Measurements from ENCODE around the gene NHLRC4. TPM values are rescaled to one million over a fixed set of nuclear protein-coding genes. Genes with fewer than 3 reads are reported as not detected.

Gene NHLRC4
- total RNA-seq, 1 donor from 2014 or later: 0.74 TPM

GRCh38 chr16:543301-544164, 23.3 kb upstream of the NHLRC4 start:
- TF ChIP-seq, protein P1, sequence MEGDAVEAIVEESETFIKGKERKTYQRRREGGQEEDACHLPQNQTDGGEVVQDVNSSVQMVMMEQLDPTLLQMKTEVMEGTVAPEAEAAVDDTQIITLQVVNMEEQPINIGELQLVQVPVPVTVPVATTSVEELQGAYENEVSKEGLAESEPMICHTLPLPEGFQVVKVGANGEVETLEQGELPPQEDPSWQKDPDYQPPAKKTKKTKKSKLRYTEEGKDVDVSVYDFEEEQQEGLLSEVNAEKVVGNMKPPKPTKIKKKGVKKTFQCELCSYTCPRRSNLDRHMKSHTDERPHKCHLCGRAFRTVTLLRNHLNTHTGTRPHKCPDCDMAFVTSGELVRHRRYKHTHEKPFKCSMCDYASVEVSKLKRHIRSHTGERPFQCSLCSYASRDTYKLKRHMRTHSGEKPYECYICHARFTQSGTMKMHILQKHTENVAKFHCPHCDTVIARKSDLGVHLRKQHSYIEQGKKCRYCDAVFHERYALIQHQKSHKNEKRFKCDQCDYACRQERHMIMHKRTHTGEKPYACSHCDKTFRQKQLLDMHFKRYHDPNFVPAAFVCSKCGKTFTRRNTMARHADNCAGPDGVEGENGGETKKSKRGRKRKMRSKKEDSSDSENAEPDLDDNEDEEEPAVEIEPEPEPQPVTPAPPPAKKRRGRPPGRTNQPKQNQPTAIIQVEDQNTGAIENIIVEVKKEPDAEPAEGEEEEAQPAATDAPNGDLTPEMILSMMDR (IDR thresholded peaks at IDR 0.05): no peak
- no peak for TF ChIP-seq POLR2AphosphoS5 (IDR thresholded peaks at IDR 0.05; ENCODE audit: insufficient read depth in 1 of 2, low read depth in 1 of 2)
- no peak for TF ChIP-seq POLR2A (IDR thresholded peaks at IDR 0.05)
- Histone ChIP-seq H3K4me1 (peaks cover 11% of the 10 kb centered on the region), H3K36me3 (peaks cover 0 to 4% of the 10 kb centered on the region in 2 donors), H3K27ac (no peak overlapping the region), H3K4me3 (no peak overlapping the region), H3K9me3 (no peaks in the 10 kb centered on the region), H3K27me3 (no peaks in the 10 kb centered on the region)
- intact Hi-C loops (cut with DNase I): no loop called here
- DNase-seq (ENCODE audit: extremely low spot score in 2 of 2): no peak

DNA sequence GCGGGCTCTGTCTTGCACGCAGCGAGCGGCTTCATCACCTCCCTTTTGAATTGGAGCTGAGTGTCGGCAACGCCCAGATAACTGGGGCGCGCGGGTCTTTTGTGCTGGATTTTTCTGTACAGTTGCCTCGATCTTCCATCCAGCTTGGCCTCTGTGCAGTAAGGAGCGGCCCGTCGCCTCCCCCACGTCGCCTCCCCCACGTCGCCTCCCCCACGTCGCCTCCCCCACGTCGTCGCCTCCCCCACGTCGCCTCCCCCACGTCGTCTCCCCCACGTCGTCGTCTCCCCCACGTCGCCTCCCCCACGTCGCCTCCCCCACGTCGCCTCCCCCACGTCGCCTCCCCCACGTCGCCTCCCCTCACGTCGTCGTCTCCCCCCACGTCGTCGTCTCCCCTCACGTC, 22.3 kb upstream of the NHLRC4 start:
- no peaks in the 10 kb centered on the region for H3K27me3 ChIP-seq
- peaks cover 0 to 7% of the 10 kb centered on the region in 2 donors for H3K36me3 ChIP-seq
- intact Hi-C loops (cut with DNase I): no loop called here

GRCh38 chr16:546909-547770, 19.7 kb upstream of the NHLRC4 start:
- Histone ChIP-seq H3K4me1 (peaks cover 11% of the 10 kb centered on the region), H3K4me3 (no peak overlapping the region), H3K27ac (no peak overlapping the region), H3K36me3 (peaks cover 0 to 23% of the 10 kb centered on the region in 2 donors), H3K27me3 (no peaks in the 10 kb centered on the region), H3K9me3 (no peaks in the 10 kb centered on the region)
- TF ChIP-seq, protein P1 (IDR thresholded peaks at IDR 0.05): peak in 2 of 3 experiments; percentile 24 to 53
- no peak for TF ChIP-seq POLR2A (IDR thresholded peaks at IDR 0.05)
- TF ChIP-seq POLR2AphosphoS5 (IDR thresholded peaks at IDR 0.05; ENCODE audit: insufficient read depth in 1 of 2, low read depth in 1 of 2): peak in 1 of 2 donors; percentile 25
- intact Hi-C loops (cut with DNase I): no loop called here
- no peak for DNase-seq (ENCODE audit: extremely low spot score in 2 of 2)

More for the DNA sequence above, 22.3 kb upstream of the NHLRC4 start:
- peaks cover 11% of the 10 kb centered on the region for H3K4me1 ChIP-seq
- no peak overlapping the region for H3K4me3 ChIP-seq
- TF ChIP-seq POLR2A (IDR thresholded peaks at IDR 0.05) (no peak), POLR2AphosphoS5 (IDR thresholded peaks at IDR 0.05; ENCODE audit: insufficient read depth in 1 of 2, low read depth in 1 of 2) (no peak)
- TF ChIP-seq, protein P1 (IDR thresholded peaks at IDR 0.05): no peak
- H3K27ac ChIP-seq: no peak overlapping the region
- no peaks in the 10 kb centered on the region for H3K9me3 ChIP-seq
- no peak for DNase-seq (ENCODE audit: extremely low spot score in 2 of 2)

DNA sequence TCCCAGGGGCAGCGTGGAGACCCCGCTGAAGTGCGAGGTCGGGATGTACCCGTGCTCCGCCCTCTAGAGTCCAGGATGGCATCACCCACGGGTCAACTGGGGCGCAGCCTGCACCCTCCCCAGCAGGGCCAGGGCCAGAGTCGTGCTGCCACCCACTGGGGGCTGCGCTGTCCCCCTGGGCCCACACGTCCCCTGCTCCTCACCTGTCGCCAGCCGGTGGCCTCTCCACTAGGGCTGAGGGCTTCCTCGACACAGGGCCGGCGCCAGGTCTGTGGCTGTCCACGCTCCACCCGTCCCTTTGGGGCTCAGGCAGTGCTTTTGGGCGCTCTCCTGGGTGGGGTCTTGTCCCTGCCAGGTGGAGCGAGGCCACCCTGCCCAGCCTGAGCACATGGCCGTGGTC, 18.2 kb upstream of the NHLRC4 start:
- no peak for TF ChIP-seq POLR2A (IDR thresholded peaks at IDR 0.05)
- TF ChIP-seq, protein P1 (IDR thresholded peaks at IDR 0.05): no peak
- H3K27me3 ChIP-seq: no peaks in the 10 kb centered on the region
- no peaks in the 10 kb centered on the region for H3K9me3 ChIP-seq
- peaks cover 0 to 35% of the 10 kb centered on the region in 2 donors for H3K36me3 ChIP-seq
- no peak overlapping the region for H3K27ac ChIP-seq
- H3K4me1 ChIP-seq: peaks cover 11% of the 10 kb centered on the region
- DNase-seq (ENCODE audit: extremely low spot score in 2 of 2): no peak
- intact Hi-C loops (cut with DNase I): no loop called here
- no peak overlapping the region for H3K4me3 ChIP-seq

Measured in vagina (tissue), 2 donors.